HG03571 (cell line): ENCODE data around the gene PROS1.
"Not testable (repeated sequence)": the region's sequence is repeated elsewhere in the genome, so short reads cannot be mapped to it uniquely, and the experiment has no call there.

ENCODE experiments used
- ATAC-seq: cut with Tn5 transposase; IDR thresholded peaks from one replicate; pipeline ENCODE4 v1.9.1; 2021; ENCODE audit not compliant: unreplicated experiment

Gene PROS1

DNA sequence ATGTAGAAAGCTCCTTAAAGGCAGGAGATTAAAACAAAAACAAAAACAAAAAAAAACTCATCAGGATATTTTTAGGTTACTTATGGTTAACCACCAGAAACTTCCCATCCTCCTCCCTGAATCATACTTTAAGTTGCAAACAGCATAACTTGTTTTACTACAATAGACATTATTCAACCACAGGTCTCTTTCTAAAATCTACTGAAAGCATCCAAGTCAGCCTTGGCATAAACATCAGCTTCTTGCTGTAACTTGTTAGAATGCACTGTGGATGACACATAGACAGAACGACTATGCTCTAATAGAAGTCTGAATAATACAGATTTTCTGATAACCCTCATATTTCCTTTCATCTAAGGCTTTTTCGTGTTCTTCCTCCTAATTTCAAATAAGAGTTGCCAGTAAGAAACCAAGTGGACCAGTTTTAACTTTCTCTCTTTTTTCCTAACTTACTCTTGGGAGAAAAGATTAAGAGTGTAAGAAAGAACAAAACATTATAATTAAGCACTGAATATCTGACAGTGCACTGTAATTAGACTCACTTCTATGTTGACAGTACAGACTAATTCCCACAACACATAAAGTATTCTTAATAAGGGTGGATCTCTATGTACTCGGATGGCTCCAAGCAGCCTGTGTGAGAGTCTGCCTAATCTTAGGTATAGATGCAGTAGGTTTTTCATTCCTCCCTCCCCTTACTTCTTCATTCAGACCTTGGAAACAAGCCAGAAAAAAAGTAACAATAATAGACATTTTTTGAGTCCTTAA, 95.3 kb downstream of the PROS1 start:
- ATAC-seq = not testable (repeated sequence)

- ATAC-seq = not testable (repeated sequence)
Observed at GRCh38 chr3:93877427-93877826, 96.3 kb downstream of the PROS1 start.

DNA sequence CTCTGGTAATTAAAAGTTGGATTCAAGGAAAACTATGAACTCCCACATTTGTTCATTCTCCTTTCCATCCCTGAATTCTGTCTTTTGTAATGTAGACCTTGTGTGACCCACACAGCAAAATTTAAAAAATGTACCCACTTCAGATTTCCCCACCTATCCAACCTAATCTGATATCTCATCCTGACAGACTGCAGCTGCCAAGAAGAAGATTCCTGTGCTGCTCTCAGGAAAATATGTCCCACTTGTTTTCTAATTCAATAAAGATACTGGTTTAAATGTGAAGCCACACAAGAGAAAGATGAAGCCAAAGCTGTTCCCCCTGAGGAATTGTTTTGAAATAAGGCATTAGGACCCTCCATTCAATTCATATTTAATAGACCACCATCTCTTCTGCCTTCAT, 100.3 kb downstream of the PROS1 start:
- not testable (repeated sequence) for ATAC-seq

DNA sequence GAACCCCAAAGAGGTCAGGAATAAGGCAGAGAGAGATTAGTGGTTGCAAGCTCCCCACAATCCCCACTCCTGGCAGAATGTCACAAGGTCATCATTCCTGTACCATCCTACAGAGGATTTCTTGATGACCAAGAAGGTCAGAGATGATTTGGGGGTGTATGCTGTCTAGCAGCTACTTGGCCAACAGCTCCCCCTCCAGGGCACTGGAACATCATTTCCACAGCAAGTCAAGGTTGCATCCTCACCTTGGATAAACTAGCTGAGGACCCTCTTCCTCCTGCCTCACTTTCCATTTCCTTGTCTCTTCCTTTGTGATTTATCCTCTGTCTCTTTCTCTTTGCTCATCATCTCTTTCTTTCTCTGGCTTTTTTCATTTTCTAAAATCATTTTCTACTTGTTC, 106.3 kb downstream of the PROS1 start:
- ATAC-seq = no peak

GRCh38 chr3:93861017-93861416, 112.7 kb downstream of the PROS1 start:
- no peak for ATAC-seq

GRCh38 chr3:93855401-93855800, 118.3 kb downstream of the PROS1 start:
- no peak for ATAC-seq

- not testable (repeated sequence) for ATAC-seq
Observed at GRCh38 chr3:93852228-93852627, 121.5 kb downstream of the PROS1 start.

- ATAC-seq = no peak
Observed at GRCh38 chr3:93843981-93844380, 129.7 kb downstream of the PROS1 start.

DNA sequence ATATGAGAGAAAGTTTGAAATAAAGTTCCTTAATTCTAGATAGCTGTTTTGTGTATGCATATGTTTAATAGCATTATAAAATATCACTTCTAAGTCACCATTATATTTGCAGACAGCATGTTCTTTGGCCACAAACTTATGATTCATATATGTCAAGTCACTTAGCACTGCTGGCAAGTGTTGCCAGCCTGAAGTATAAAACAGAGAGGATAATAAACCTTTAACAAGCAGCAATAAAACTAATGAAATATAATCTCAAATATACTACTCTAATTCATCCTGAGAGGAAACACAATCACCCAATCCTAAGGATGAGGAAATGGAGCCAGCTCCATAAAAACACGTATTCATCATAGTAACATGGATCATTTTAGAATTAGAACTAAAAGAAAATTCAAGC, 134.5 kb downstream of the PROS1 start:
- ATAC-seq = not testable (repeated sequence)
